ENCODE results near the gene RHOA.

Gene RHOA

DNA sequence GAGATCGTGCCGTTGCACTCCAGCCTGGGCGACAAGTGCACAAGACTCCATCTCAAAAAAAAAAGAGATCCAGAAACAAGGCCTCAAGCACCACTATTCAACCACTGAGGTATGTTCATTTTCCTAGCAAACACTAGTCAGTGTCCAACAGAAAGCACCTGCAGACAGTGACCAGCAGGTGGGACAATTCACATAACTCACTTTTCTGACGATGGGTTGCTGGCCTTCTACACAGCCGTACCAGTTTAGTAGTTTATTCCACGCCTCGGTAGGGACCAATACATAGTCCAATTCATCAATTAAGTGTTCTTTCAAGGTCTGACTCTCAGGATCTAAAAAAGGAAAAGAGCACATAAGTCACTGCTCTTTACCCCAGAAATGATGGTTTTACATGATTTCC, 84.3 kb downstream of the RHOA start:
- no peak for DNase-seq (ENCODE audit: low read depth, low spot score)

DNA sequence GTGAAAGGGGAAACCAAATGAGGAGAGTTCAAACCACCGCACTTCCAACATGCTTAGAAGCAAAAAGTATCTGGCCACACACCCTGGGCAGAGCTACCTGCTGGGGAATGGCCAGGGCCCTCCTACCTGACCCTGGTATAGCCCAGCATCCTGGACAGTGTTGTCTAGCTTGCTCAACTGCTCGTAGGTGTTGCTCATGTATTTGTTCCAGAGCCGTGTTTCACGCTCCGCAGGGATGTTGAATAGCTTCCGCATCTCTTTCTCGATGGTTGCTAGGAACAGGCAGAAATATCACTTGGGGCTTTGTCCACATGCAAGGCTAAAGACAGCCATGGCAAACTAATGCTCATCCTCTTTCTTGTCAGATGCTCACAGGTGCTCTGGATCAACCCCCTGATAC, 87.0 kb downstream of the RHOA start:
- no peak for DNase-seq (ENCODE audit: low read depth, low spot score)

DNA sequence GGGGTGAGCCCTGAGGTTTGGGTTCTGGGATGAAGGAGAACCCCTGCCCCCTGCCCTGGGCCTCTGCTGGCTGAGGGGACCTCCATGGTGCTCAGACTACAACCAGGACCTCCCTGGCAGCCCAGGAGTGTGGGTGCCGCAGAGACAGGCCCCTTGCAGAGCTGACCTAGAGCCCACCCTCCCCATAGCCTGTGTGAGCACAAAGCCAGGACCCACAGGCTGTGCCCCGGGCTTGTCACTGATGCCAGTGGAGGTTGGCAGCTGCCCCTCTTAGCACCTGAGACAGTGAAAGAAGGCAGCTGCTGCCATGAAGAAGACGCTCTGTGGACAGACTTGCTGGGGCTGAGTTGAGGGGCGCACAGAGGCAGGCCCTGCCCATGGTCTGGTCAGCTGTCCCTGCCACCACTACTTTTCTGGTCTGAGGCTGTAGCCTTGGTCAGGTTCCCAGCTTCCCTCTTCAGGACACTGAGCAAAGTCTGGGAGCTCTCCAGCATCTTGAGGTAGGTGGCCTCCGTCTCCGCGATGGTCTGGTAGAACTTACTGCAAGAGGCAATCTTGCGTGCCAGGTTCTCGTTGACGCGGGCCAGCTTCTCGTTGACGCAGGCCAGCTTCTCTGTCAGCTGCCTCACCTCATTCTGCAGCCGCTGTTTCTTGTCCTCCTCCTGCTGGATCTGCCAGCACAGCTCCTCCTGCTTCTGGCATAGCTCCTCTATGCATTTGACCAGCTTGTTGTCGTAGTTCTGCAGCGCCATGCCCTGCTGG, 94.9 kb downstream of the RHOA start:
- DNase-seq (ENCODE audit: low read depth, low spot score), result no peak

DNA sequence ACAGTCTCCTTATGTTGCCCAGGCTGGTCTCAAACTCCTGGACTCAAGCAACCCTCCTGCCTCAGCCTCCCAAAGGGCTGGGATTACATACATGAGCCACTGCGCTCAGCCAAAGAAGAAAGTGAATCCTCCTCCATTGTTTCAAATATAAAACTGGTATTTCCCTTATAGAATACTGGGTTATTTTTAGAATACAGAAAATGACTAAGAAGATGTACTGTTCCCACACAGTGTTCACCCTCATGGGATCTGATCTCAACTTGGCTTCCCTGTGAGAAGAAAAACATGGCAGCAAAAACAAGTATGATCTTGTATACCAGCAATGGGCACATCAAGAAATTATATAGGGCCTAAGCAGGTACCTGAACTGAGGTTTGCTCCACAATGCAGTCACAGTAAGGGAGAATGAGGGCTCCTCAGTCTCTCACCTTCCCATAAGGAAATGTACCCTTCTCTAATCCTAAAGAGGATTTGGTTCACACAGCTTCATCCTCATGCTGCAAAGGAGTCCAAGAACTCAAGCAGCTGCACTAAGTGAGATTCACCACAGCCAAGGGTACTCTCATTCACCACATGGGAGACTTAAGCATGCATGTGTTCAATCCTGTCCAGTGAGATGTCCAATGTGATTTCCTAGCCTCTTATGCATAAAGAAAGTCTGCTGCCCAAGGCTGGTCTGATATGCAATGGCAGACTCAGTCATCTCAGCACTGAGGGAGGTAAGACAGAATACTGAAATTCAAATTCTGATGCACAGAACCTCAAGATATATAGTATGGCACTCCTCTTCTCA, 97.7 kb downstream of the RHOA start:
- no peak for DNase-seq (ENCODE audit: low read depth, low spot score)

DNA sequence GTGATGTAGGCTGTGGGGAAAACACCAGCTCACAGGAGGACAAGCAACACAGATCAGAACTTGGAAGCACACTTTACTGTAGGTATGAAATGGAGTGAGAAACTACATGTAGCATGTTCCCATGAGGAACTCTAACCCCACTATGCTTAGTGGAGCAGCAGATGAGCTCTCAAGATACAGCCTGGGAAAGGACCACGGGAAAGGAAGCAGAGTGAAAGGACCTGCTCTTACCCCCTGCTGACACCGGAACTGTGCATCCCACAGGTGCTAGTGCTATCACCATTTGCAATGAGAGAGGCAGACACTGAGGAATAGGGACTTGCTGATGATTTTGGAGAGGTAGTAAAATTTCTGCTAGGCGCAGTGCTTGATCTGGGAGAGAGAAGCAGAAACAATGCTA, 100.5 kb downstream of the RHOA start:
- DNase-seq (ENCODE audit: low read depth, low spot score), result no peak

DNA sequence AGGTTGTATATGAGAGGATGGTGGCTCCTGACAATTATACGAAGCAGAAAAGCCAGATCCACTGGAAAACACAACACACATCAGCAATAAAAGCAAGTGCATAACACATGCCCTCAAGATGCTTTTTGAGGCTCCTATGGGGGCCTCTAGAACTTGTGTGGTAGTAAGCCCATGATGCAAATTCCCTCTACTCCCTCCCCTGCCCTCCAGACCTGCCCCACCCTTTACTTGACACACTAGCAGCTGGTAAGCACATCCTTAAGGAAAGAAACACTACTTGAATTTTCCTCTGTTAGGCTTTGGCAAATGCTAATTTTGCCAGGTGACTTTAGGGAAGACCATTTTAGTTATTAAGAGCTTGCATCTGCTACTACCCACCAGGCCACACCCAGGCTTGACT, 101.1 kb downstream of the RHOA start:
- DNase-seq (ENCODE audit: low read depth, low spot score), result no peak

Data from iPS DF 19.7 (cell line).